Stomach (tissue), 9 donors: ENCODE results near the gene CALY. TPM values are rescaled to one million over a fixed set of nuclear protein-coding genes. Genes with fewer than 3 reads are reported as not detected.

Experiments used
- DNase-seq, 2 donors: peaks; one replicate each; pipeline versions ENCODE4 v3.0.0 to v3.0.0-alpha.2; 2013 to 2019
- H3K27ac ChIP-seq, 5 donors: fragments of 200-600 bp in 4 of 5; sonication (generic) in 4 of 5; one replicate each; pipeline ENCODE4 v1.5.1; 2013 to 2019; ENCODE audit warnings: mild to moderate bottlenecking in 1 of 5, moderate library complexity in 1 of 5
- H3K27me3 ChIP-seq, 3 donors: fragments of 200-600 bp; sonication (generic); one replicate each; pipeline ENCODE4 v1.5.1; 2017 to 2019; ENCODE audit warnings: mixed run types in 1 of 3
- H3K36me3 ChIP-seq, 4 donors: fragments of 200-600 bp; sonication (generic); 1 replicate in 3 of 4; 2 replicates in 1 of 4; pipeline ENCODE4 v1.5.1; 2016 to 2019
- H3K4me1 ChIP-seq, 4 donors: fragments of 200-600 bp; sonication (generic); one replicate each; pipeline ENCODE4 v1.5.1; 2016 to 2019
- H3K4me3 ChIP-seq, 4 donors: fragments of 200-600 bp; sonication (generic) in 3 of 4; one replicate each; pipeline ENCODE4 v1.5.1; 2016 to 2019; ENCODE audit warnings: mild to moderate bottlenecking in 1 of 4
- H3K9me3 ChIP-seq, 4 donors: fragments of 200-600 bp; sonication (generic); one replicate each; pipeline ENCODE4 v1.5.1; 2016 to 2019
- EP300 ChIP-seq: sonication (generic); formaldehyde crosslinking; IDR thresholded peaks from one replicate; pipeline ENCODE4 v1.6.1; 2017; ENCODE audit warnings: antibody characterized with exemption
- POLR2A ChIP-seq, 4 donors: fragments of 450-650 bp; IDR thresholded peaks; one replicate each; pipeline ENCODE4 v1.6.1; 2016; ENCODE audit warnings: antibody characterized with exemption in 4 of 4, control low read depth in 2 of 4, mild to moderate bottlenecking in 1 of 4, moderate library complexity in 1 of 4
- POLR2AphosphoS5 ChIP-seq, 3 donors: sonication (generic); formaldehyde crosslinking; IDR thresholded peaks; one replicate each; pipeline ENCODE4 v1.6.1; 2016; ENCODE audit warnings: antibody characterized with exemption in 3 of 3
- WGBS, 5 donors: extraction: QIAGEN DNeasy Blood & Tissue Kit in 3 of 5; methylation state at CpG; one replicate each; pipeline versions ENCODE4 v1.1.5 to v1.1.7; 2013 to 2018; 5-methylcytosine and 5-hydroxymethylcytosine counted together
- intact Hi-C: fragments of 100-400 bp; cut with DNase I; formaldehyde crosslinking; loops from one replicate; pipeline ENCODE4 v1.15.1; 2023; ENCODE audit warnings: low total_unique reads
- polyA plus RNA-seq, 3 donors: library from polyadenylated mRNA; stranded (reverse); fragments of 200-250 nt; gene quantifications; one replicate each; pipeline ENCODE4 v1.2.3, GENCODE V29; 2013
- total RNA-seq, 5 donors: library from RNA; depleted of rRNA; stranded (reverse); fragments of >200 nt; gene quantifications; one replicate each; pipeline versions ENCODE4 v1.1.0 to v1.2.3, GENCODE V29; 2014 to 2016
- TF ChIP-seq, protein P1 (sequence below), 7 experiments: fragments of 450-650 bp in 4 of 7; fragments of 200-600 bp in 3 of 7; sonication (generic) in 3 of 7; IDR thresholded peaks; one replicate each; pipeline ENCODE4 v1.5.1; 2016 to 2019; ENCODE audit warnings: antibody characterized with exemption in 7 of 7, control low read depth in 2 of 7, mild to moderate bottlenecking in 1 of 7
- donor health status: healthy with polysubstance abuse.
- donor health status: Bipolar disorder and iron deficiency.
- donor health status: healthy.

Gene CALY
- total and polyA plus RNA-seq, 8 donors: 0.44 to 2.6 (median 1.4) TPM; not detected in 4

DNA sequence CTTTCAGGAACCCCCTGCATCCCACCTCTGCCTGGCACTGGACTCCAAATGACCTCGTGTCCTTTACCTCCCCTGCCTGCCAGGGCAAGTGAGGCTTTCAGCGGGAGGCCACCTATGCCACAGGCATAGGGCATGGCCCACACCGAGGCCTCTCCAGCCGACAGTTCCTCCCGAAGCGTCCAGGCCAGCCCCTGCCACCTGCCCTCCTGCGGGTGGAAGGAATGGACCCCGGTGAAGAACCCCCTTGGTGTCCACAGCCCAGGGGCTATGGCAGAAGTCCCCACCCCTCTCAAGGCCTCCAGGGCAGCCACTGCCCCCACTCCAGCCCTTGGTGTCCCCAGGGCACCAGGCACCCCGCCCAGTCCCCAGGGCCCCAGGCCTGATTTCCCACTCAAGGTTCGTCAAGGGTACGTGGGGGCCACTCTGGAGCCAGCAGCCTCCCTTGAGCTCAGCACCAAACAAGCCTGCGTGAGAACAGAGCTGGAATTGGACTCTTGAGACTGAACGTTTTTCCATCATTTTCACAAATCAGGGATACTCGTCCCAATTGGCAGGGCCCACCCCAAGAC is 18.1 kb upstream of the CALY start:
- no peaks in the 10 kb centered on the region for H3K36me3 ChIP-seq
- no peaks in the 10 kb centered on the region for H3K9me3 ChIP-seq
- WGBS, 5 donors: 86 to 99% (median 92%) methylated on average over 6 to 14 of the region's 14 CpGs
- H3K27ac ChIP-seq: no peak overlapping the region
- peaks cover 15 to 34% (median 26%) of the 10 kb centered on the region in 4 donors for H3K4me1 ChIP-seq
- no peak overlapping the region for H3K4me3 ChIP-seq
- DNase-seq: no peak
- TF ChIP-seq POLR2A (IDR thresholded peaks at IDR 0.05): no peak
- TF ChIP-seq EP300: no peak
- TF ChIP-seq POLR2AphosphoS5 (IDR thresholded peaks at IDR 0.05): no peak
- intact Hi-C loops: no loop called here
- peaks cover 0 to 48% (median 1%) of the 10 kb centered on the region in 3 donors for H3K27me3 ChIP-seq

DNA sequence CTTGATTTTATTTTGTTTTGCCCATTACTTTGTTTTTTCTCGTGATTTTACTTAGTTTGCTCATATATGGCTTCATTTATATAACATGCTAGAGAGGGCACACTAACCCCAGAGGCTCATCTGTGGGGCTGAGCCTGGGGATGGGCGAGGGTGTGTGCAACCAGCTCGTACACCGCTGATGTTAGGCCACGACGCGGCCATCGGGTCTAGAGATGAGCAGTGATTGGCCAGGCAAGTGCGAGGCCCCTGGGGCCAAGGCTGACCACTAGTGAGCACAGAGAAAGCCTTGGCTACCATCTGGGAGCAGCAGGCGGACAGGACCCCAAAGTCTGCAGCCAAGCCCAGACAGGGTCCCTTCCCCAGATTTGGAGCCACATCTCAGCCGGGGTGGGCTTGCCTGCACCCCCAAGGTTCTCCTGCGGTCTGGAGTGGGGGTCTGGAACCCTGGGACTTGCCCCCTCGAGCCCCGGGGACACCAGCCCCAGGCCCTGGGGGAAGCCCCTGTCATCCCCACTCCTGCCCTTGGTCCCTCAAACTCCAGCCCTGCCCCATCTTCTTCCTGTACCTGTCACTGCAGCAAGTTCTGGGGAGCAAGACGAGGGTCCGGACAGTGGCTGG is 17.4 kb upstream of the CALY start:
- 86 to 94% (median 90%) methylated on average over 15 to 16 of the region's 16 CpGs for WGBS, 5 donors
- Histone ChIP-seq H3K36me3 (no peaks in the 10 kb centered on the region), H3K27me3 (peaks cover 0 to 55% (median 8%) of the 10 kb centered on the region in 3 donors), H3K9me3 (no peaks in the 10 kb centered on the region), H3K27ac (no peak overlapping the region), H3K4me3 (no peak overlapping the region), H3K4me1 (peaks cover 11 to 29% (median 21%) of the 10 kb centered on the region in 4 donors)
- TF ChIP-seq, protein P1, sequence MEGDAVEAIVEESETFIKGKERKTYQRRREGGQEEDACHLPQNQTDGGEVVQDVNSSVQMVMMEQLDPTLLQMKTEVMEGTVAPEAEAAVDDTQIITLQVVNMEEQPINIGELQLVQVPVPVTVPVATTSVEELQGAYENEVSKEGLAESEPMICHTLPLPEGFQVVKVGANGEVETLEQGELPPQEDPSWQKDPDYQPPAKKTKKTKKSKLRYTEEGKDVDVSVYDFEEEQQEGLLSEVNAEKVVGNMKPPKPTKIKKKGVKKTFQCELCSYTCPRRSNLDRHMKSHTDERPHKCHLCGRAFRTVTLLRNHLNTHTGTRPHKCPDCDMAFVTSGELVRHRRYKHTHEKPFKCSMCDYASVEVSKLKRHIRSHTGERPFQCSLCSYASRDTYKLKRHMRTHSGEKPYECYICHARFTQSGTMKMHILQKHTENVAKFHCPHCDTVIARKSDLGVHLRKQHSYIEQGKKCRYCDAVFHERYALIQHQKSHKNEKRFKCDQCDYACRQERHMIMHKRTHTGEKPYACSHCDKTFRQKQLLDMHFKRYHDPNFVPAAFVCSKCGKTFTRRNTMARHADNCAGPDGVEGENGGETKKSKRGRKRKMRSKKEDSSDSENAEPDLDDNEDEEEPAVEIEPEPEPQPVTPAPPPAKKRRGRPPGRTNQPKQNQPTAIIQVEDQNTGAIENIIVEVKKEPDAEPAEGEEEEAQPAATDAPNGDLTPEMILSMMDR (IDR thresholded peaks at IDR 0.05): no peak
- TF ChIP-seq POLR2A (IDR thresholded peaks at IDR 0.05) (no peak), POLR2AphosphoS5 (IDR thresholded peaks at IDR 0.05) (no peak), EP300 (no peak)
- intact Hi-C loops: no loop called here
- no peak for DNase-seq

DNA sequence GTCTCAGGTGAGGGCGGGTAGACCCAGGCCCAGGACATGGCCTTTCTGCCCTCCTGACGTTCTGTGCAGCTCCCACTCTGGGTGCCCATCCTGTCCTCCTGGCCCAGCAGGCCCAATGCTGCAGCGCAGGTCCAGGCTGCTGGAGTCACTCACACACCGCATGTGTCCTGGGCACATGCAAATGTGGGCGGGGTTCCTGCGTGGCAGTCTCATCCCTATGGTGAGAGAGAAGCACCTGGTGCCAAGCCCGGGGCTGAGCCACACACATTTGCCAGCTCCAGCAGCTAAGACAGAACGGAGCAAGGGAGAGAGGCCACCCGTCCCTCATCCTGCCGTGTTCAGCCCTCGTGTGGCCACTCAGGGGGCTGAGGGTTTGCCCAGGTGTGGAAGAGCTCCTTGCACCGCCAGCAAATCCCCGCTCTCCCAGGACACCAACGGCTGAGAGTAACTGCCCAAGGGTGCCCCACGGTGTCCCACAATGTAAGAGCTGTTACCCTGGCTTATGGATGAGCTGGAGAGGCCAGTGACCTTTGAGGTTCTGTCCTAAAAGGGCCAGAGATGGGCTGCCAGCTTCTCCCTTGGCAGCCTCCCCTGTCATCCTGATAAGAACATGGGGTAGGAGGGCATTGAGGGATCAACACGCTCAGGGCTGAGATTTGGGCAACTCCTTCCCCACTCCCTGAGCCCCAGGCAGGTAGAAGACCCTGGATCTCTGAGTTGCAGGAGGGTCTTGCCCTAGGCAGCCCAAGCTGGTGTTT is 16.7 kb upstream of the CALY start:
- Histone ChIP-seq H3K4me1 (peaks cover 11 to 23% (median 20%) of the 10 kb centered on the region in 4 donors), H3K27me3 (peaks cover 0 to 62% (median 10%) of the 10 kb centered on the region in 3 donors), H3K36me3 (no peaks in the 10 kb centered on the region), H3K4me3 (no peak overlapping the region), H3K9me3 (no peaks in the 10 kb centered on the region), H3K27ac (no peak overlapping the region)
- intact Hi-C loops: no loop called here
- no peak for TF ChIP-seq EP300
- TF ChIP-seq, protein P1 (IDR thresholded peaks at IDR 0.05): no peak
- TF ChIP-seq POLR2AphosphoS5 (IDR thresholded peaks at IDR 0.05): no peak
- no peak for TF ChIP-seq POLR2A (IDR thresholded peaks at IDR 0.05)
- WGBS, 5 donors: 73 to 77% (median 76%) methylated on average over 12 to 16 of the region's 16 CpGs
- DNase-seq: no peak

DNA sequence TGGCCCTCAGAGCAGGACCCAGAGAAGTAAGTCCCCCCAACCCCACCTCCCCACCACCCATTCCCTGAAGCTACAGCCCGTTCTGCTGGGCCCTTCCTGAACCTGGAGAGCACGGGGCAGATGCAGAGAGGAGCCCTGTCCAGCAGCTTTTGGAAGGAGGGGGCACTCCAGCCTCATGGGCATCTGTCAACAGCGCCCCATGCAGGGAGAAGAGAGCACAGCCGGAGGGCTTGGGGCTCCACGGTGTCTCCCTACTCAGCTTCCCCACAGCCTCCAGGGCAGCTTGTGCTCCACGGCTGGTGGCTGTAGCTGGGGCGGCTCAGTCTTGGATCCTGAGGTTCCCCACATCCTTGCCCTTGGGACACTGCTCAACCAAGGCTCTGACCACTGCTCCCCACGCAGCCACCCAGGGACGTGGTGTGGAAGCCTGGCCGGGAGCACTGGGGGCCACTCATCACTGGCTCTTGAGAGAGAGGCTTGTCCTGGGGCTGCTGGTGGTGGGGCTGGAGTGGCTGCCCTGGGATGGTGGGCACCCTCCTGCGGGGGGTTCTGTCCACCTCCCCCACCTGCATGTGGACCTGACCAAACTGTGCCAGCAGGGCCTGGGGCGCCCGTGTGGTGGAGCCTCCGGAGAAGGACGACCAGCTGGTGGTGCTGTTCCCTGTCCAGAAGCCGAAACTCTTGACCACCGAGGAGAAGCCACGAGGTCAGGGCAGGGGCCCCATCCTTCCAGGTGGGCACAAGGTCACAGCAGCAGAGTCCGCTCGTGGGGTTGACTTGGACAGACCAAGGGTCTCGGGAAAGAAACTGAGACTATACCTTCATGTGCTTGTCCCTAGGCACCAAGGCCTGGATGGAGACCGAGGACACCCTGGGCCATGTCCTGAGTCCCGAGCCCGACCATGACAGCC is 15.0 kb upstream of the CALY start:
- intact Hi-C loops: no loop called here

More for the DNA sequence above, 15.0 kb upstream of the CALY start:
- 65 to 69% (median 67%) methylated on average over 9 to 24 of the region's 24 CpGs for WGBS, 5 donors
- Histone ChIP-seq H3K36me3 (no peaks in the 10 kb centered on the region), H3K4me3 (no peak overlapping the region), H3K9me3 (no peaks in the 10 kb centered on the region), H3K4me1 (peaks cover 3 to 15% (median 12%) of the 10 kb centered on the region in 4 donors), H3K27me3 (peaks cover 0 to 72% (median 25%) of the 10 kb centered on the region in 3 donors), H3K27ac (no peak overlapping the region)
- DNase-seq: no peak
- TF ChIP-seq POLR2A (IDR thresholded peaks at IDR 0.05) (no peak), POLR2AphosphoS5 (IDR thresholded peaks at IDR 0.05) (no peak), EP300 (no peak)
- TF ChIP-seq, protein P1 (IDR thresholded peaks at IDR 0.05): no peak
